Adipocyte (in vitro differentiated cells): ENCODE results near the gene GNA14.
"Not testable (repeated sequence)": the region's sequence is repeated elsewhere in the genome, so short reads cannot be mapped to it uniquely, and the experiment has no call there.

Experiments
- DNase-seq: peaks from one replicate; pipeline ENCODE4 v3.0.0-alpha.2; 2015; ENCODE audit warnings: low read depth
- H3K27me3 ChIP-seq: replicated peaks from 2 replicates; pipeline ENCODE4 v1.7.0; 2013; ENCODE audit warnings: mild to moderate bottlenecking, low read length, moderate library complexity; ENCODE audit not compliant: control insufficient read depth, insufficient read depth
- H3K36me3 ChIP-seq: 2 replicates; pipeline ENCODE4 v1.7.0; 2013; ENCODE audit warnings: low read length, mild to moderate bottlenecking, moderate library complexity; ENCODE audit not compliant: control insufficient read depth, insufficient read depth, severe bottlenecking
- H3K4me1 ChIP-seq: 2 replicates; pipeline ENCODE4 v1.7.0; 2013; ENCODE audit warnings: mild to moderate bottlenecking, low read length, moderate library complexity; ENCODE audit not compliant: control insufficient read depth, insufficient read depth
- H3K4me3 ChIP-seq: 2 replicates; pipeline ENCODE4 v1.7.0; 2013; ENCODE audit warnings: mild to moderate bottlenecking, low read length, moderate library complexity
- H3K9ac ChIP-seq: 2 replicates; pipeline ENCODE4 v1.7.0; 2013; ENCODE audit warnings: mild to moderate bottlenecking, low read length, moderate library complexity
- H3K9me3 ChIP-seq: 2 replicates; pipeline ENCODE4 v1.7.0; 2013; ENCODE audit warnings: mild to moderate bottlenecking, low read length, moderate library complexity; ENCODE audit not compliant: control insufficient read depth

Gene GNA14

DNA sequence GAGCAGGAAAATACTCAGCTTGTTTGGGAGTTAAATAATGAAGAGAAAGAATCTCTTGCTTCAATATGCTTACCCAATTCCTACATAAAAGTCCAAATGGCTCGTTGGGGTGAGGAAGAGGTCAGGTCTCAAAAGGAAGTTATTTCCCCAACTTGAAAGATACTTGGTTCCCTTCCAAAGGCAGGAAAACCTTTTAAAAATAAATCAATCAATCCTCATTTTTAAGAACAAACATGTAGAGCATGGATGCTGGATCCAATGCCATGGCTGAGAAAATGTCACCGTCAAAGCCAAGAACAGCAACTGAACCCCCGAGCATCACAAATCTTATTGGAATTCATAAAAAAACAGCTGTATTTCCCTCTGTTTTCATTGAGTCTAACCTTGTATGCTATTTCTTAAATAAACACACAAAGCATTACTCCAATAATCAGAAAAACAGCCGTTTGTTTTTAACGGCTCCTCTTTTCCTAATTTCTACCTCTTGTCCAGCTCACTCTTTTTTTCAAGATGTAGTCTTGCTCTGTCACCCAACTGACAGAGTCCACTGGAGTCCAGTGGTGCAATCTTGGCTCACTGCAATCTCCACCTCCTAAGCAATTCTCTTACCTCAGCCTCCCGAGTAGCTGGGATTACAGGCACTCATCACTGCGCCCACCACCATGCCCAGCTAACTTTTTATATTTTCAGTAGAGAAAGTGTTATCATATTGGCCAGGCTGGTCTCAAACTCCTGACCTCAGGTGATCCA, 140.7 kb downstream of the GNA14 start:
- Histone ChIP-seq H3K4me3 (no peak overlapping the region), H3K9me3 (no peaks in the 10 kb centered on the region), H3K4me1 (peaks cover 24% of the 10 kb centered on the region), H3K9ac (no peak overlapping the region), H3K27me3 (no peaks in the 10 kb centered on the region), H3K36me3 (no peaks in the 10 kb centered on the region)
- peak; percentile 53 for DNase-seq

DNA sequence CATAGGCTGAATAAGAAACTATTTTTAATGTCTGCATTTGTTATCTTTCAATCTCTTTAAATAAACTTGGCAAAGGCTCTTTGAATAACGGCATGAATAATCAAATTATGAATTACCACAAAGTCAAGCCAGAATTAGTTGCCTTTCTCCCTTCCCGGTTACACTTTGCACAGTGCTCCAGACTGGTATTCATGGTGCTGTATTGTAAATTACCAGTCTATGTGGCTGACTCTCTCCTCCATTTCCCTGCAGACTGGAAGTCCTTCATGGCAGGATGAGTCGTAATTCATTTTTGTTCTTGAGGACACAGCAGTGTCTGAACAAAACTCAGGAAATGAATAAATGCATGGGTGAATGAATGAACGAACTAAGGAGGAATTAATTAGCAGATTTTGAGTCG, 142.9 kb downstream of the GNA14 start:
- H3K4me1 ChIP-seq, result peaks cover 24% of the 10 kb centered on the region
- no peaks in the 10 kb centered on the region for H3K9me3 ChIP-seq
- H3K9ac ChIP-seq, result no peak overlapping the region
- H3K36me3 ChIP-seq, result no peaks in the 10 kb centered on the region
- H3K4me3 ChIP-seq, result no peak overlapping the region
- DNase-seq, result no peak
- H3K27me3 ChIP-seq, result no peaks in the 10 kb centered on the region

DNA sequence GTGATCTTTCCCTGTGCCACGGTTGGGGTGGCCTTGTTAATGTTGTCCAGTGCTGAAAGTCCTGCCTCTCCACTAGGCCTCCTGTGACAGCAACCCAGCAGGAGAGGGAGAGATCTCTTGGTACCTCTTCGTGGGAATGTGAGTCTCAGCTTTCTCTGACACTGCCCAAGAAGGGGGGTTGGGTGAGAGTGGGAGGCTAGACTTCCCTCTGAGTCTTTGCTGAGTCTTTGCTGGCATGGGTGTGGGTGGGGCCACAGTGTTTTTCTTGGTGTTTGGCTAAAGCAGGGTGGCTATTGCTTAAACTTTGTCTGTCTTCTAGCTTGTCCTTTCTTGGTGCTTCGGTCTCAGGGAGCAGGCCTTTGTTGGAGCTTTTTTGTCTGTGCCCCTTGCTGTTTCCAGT, 145.6 kb downstream of the GNA14 start:
- DNase-seq, result peak; percentile 20
- Histone ChIP-seq H3K9ac (no peak overlapping the region), H3K27me3 (no peaks in the 10 kb centered on the region), H3K36me3 (no peaks in the 10 kb centered on the region), H3K4me3 (no peak overlapping the region), H3K9me3 (no peaks in the 10 kb centered on the region), H3K4me1 (peaks cover 34% of the 10 kb centered on the region)

DNA sequence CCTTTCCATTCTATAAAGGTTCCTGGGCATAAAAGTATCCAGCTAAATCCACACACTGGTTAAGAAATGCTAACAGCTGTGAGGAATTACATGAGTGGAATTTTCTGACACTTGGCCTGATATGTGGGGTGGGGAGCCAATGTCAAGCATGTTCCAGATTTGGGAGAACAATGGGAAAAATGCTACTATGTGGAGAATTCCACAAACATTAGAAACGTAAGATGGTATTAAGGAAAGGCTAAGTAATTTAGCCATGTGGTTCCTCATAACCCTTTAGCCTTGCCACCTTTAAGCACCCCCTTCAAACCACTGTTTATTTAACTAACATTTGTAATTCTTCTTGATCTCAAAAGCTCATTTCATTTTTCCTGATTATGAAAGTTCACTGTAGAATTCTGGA, 149.2 kb downstream of the GNA14 start:
- Histone ChIP-seq H3K36me3 (no peaks in the 10 kb centered on the region), H3K9ac (no peak overlapping the region), H3K4me1 (peaks cover 37% of the 10 kb centered on the region), H3K9me3 (no peaks in the 10 kb centered on the region), H3K27me3 (no peaks in the 10 kb centered on the region), H3K4me3 (no peak overlapping the region)
- DNase-seq, result peak; percentile 76

DNA sequence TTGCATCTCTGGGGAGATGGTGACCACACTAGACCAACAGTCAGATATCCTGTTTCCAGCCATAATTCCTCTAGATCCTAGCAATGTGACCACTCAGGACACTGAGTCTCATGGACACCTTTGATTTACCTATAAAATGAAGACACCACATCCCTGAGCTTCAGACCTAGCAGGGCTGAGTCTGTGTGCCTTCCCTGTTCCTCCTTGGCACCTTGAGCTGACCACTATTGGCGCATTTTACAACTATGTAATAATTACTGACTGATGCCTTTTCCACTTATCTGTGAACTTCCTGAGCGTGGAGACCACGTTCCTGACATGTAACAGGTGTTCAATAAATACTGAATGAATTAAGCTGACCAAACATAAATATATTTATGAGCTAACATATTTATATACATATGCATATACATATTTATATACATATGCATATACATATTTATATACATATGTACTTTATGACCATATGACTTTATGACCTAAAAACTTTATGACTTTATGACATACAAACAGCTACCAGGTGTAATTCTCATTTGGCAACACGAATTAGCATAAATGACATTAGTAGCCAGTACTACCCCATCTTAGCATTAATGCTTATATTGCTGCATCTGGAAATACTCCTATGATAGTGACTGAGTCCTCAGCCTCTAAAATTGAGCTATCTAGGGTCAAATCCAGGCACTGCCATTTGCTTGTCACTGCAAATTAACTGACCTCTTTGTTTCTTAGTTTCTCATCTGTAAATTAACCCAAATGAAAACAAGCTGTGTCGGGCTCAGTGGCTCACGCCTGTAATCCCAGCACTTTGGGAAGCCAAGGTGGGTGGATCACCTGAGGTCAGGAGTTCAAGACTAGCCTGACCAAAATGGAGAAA, 150.6 kb downstream of the GNA14 start:
- Histone ChIP-seq H3K27me3 (no peaks in the 10 kb centered on the region), H3K9me3 (no peaks in the 10 kb centered on the region), H3K9ac (no peak overlapping the region), H3K36me3 (no peaks in the 10 kb centered on the region), H3K4me3 (no peak overlapping the region), H3K4me1 (peaks cover 30% of the 10 kb centered on the region)
- no peak for DNase-seq

DNA sequence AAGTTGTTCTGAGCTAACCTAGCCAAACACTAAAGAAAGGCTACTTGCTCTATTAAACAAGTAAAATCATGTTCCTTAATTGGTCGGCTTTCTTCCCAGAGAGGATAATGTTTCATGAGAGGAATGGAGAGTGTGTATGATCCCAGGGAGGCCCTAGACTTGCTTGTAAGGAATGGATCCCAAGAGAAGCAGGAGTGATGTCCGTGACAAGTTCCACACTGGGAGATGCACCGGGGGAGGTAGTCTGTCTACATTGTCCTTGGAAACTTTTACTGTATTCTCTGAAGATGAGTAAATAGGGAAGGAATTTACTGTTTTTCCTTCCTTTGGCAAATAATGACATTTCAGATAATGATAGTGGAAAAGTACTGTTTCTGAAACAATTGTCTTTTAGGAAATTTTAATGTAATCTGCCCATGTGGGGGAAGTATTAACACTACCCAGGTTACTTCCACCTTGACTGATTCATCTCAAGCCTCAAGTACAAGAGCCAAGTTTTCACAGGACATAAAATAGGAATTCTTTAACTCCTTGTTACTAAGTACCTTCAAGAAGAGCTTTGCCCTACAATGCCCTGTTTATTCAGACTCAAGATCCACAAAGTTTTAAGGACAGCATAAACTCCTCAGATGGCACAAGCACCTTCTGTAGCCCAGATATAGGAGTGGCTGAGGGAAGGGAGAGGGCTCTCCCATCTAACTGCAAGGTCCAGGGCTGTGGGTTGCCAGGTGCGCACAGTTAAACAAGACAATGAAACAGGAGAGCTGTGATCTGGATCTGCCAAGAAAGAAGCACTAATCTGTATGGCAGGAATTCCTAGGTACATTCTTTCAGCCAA, 152.1 kb downstream of the GNA14 start:
- Histone ChIP-seq H3K27me3 (no peaks in the 10 kb centered on the region), H3K36me3 (no peaks in the 10 kb centered on the region), H3K4me3 (no peak overlapping the region), H3K9ac (peak overlapping the region; percentile 50), H3K9me3 (peaks cover 6% of the 10 kb centered on the region), H3K4me1 (peaks cover 28% of the 10 kb centered on the region)
- peak; percentile 83 for DNase-seq

DNA sequence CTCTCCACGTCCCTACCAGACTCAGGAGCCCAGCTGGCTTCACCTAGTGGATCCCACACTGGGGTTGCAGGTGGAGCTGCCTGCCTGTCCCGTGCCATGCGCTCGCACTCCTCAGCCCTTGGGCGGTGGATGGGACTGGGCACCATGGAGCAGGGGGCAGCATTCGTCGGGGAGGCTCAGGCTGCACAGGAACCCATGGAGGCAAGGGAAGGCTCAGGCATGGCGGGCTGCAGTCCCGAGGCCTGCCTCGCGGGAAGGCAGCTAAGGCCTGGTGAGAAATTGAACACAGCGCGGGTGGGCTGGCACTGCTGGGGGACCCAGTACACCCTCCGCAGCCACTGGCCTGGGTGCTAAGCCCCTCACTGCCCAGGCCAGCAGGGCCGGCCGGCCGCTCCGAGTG, 157.8 kb downstream of the GNA14 start:
- not testable (repeated sequence) for DNase-seq, H3K9ac ChIP-seq, H3K9me3 ChIP-seq, H3K4me3 ChIP-seq, H3K4me1 ChIP-seq, H3K36me3 ChIP-seq, H3K27me3 ChIP-seq

DNA sequence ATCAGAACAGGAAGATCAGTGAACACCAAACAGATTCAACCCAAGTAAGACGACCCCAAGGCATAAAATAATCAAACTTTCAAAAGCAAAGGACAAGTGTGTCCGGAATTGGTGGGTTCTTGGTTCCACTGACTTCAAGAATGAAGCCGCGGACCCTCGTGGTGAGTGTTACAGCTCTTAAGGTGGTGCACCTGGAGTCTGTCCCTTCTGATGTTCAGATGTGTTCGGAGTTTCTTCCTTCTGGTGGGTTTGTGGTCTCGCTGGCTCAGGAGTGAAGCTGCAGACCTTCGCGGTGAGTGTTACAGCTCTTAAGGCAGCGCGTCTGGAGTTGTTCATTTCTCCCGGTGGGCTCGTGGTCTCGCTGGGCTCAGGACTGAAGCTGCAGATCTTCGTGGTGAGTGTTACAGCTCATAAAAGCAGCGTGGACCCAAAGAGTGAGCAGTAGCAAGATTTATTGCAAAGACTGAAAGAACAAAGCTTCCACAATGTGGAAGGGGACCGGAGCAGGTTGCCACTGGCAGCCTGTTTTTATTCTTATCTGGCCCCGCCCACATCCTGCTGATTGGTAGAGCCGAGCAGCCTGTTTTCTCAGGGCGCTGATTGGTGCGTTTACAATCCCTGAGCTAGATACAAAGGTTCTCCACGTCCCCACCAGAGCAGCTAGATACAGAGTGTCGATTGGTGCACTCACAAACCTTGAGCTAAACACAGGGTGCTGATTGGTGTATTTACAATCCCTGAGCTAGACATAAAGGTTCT, 158.5 kb downstream of the GNA14 start:
- H3K4me3 ChIP-seq, H3K4me1 ChIP-seq, H3K27me3 ChIP-seq, H3K9ac ChIP-seq, H3K36me3 ChIP-seq, H3K9me3 ChIP-seq, DNase-seq: not testable (repeated sequence)

DNA sequence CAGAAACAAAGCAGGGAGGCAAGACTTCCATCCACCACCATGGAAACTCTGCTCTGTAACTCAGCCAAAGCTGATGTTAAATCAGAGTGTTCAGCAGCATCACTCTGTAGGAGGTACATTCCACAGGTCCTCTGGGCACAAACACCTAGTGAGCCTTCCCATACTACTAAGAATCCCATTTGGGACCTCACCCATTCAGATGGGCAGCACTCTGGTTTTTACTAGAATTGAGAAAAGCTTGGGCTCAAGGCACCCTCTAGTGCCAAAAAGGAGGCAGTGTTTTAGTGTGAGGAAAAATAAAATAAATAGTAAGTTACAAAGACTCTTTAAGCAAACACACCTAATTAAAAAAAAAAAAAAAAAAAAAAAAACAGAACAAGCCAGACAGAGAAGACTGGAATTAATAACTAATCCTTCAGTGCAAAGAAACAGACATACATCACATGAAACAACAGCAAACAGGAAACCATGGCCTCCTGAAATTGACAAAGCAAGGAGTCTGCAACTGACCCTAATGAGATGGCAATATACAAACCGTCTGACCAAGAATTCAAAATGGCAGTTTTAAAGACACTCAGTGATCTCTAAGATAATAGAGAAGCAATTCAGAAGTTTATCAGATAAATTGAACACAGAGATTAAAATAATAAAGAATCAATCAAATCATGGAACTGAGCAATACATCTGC, 159.5 kb downstream of the GNA14 start:
- peak; percentile 71 for DNase-seq
- Histone ChIP-seq H3K9ac (no peak overlapping the region), H3K9me3 (peaks cover 7% of the 10 kb centered on the region), H3K27me3 (no peaks in the 10 kb centered on the region), H3K36me3 (no peaks in the 10 kb centered on the region), H3K4me1 (no peaks in the 10 kb centered on the region), H3K4me3 (no peak overlapping the region)

DNA sequence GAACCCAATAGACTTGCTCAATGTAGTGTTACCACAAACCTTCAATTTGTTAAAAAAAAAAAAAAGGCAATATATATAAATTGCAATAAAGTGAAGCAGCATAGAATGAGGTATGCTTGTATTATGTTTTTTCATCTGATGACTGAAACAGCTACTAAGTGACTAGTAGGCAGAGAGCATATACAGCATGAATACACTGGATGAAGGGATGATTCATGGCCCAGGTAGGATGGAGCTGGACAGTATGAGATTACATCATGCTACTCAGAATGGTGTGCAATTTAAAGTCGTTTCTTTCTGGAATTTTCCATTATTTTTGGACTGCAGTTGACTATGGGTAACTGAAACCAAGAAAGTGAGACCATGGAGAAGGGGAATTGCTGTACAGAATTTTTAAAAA, 161.2 kb downstream of the GNA14 start:
- H3K36me3 ChIP-seq, result no peaks in the 10 kb centered on the region
- H3K27me3 ChIP-seq, result no peaks in the 10 kb centered on the region
- no peak for DNase-seq
- H3K9ac ChIP-seq, result no peak overlapping the region
- peaks cover 7% of the 10 kb centered on the region for H3K9me3 ChIP-seq
- H3K4me3 ChIP-seq, result no peak overlapping the region
- H3K4me1 ChIP-seq, result no peaks in the 10 kb centered on the region
